ENCODE results near the gene PTPRJ. TPM values are rescaled to one million over a fixed set of nuclear protein-coding genes. Genes with fewer than 3 reads are reported as not detected.
A peak's percentile ranks its signal among the peaks of the same experiment; 100 is the strongest.

Gene PTPRJ
- total RNA-seq, 1 donor from 2014 or later = 0.26 TPM

DNA sequence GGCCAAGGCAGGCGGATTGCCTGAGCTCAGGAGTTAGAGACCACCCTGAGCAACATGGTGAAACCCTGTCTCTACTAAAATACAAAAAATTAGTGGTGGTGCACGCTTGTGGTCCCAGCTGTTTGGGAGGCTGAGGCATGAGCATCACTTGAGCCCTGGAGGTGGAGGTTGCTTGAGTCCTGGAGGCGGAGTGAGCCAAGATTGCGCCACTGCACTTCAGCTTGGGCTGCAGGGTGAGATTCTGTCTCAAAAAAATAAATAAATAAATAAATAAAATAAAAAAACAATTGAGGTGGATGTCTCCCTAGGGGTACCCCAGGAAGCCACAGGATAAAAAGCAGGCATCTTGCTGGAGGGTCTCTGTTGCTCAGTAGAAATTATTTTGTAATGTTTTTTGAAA, 14.1 kb downstream of the PTPRJ start:
- no peak for DNase-seq (ENCODE audit: low read depth in 2 of 2)

DNA sequence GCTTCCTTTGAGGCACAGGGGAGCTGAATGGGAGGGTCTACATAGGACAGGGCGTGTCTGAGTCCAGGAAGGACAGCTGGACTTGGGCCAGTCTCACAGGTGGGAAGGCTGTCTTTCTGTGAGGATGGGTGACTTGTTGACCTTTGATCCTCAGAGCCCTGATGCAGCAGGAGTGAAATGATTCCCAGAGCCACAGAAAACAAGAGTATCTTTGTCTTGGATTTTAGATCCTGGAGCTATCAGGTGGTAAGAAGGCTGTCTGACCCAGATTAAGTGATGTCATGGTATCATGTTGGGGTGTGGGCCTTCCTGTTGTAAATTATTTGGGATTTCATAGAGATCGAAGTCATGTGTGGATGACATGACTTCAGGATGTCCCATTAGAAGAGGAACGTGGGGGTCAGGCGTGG, 15.0 kb downstream of the PTPRJ start:
- DNase-seq (ENCODE audit: low read depth in 2 of 2) = no peak

DNA sequence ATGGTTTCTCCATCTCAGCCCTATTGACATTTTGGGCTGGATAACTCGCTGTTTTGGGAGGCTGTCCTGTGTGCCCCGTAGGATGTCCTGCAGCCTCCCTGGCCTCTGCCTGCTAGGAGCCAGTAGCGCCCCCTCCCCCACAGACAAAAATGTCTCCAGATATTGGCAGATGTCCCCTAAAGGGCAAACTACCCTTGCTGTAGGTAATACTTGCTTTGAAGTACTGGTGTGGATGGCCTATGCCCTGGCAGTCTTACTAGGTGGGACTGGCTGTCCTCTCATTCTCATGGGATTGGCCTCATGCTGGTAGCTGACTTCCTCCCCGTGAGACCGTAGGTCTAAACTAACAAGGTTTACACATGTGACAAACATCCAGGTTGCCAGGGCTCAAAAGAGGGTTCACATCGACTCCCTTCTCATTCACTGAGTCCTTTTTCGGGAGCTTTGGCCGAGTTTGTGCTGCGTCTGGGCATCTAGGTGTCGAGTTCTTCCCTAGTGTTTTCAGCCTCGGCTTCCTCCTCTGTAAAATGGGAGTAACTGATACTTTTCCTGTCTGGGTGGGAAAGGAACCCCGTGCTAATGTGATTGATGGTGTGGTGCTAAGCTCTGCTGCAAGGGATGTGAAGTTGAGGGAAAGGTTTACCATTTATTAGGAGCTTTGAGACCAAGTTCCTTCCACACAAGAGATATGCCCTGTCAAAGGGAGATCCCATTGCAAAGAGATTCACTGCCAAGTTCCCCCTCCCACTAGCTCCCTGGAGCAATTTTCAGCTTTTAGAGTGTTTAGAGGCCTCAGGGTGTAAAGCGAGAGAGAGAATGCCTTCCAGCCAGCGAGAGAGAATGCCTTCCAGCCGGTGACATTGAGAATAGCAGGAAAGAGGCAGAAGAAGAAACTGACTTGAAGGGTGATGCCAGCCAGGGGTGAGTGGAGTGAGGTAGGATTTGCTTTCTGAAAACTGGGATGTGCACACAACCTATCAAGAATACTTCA, 17.0 kb downstream of the PTPRJ start:
- DNase-seq (ENCODE audit: low read depth in 2 of 2) = no peak

DNA sequence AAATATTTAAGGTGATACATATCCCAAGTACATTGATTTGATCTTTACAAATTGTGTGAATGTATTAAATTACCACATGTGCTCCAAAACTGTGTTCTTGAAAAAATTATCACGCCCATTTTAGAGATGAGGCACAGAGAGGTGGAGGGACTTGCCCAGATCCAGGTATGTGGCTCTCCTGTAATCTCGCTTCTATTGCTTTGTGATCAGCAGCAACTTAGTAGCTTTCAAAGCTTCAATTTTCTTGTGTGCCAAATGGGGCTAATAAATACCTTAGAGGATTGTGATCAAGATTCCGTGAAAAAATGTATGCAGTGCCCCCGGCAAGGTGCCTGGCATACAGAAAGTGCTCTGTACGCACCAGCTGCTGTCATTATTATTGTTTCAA, 18.0 kb downstream of the PTPRJ start:
- DNase-seq (ENCODE audit: low read depth in 2 of 2) = no peak

DNA sequence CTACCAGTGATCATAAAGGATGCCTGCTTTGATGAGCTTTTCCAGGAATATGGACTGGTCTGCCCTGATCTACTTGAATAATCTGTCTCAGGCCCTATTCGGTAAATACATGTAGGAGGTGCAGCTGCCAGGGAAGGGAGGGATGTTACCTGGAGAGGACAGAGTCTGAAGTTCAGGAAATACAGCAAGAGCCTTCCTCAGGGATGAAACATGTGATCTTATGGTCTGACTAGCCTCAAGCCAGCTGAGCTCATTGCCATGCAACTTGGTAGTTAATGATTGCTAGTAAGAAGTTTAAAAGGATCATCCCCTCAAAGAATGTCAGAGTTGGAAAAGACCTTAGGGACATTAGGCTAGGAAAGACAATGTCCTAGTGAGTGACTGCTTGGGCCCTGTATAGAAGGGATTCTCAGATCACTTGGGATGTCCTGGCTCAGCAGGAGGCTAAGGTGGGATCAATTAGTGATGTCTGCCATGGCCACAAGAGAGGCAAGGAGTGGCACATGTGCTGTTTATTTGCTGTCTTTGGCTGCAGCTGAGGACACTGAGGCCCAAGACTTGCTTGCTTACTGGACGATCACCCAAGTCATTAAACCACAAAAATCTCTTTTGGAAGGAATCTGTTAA, 18.5 kb downstream of the PTPRJ start:
- no peak for DNase-seq (ENCODE audit: low read depth in 2 of 2)

DNA sequence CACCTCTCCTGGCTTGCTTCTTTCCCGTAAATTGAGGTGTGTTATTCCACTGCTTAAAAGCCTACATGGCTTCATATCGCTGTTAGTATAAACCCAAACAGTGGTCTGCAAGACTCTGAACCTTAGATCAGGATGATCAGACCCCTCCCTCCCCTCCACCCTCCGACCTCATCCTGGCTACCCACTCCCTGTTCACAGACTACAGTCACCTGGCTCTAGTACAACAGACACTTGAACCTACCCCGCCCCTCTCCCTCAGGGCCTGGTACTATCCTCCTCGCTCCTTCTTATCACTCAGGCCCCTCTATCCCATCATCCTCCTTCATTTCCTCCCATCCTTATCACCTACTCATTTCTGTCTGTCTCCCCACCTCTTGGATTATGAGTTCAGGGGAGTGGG, 20.1 kb downstream of the PTPRJ start:
- DNase-seq (ENCODE audit: low read depth in 2 of 2) = no peak

DNA sequence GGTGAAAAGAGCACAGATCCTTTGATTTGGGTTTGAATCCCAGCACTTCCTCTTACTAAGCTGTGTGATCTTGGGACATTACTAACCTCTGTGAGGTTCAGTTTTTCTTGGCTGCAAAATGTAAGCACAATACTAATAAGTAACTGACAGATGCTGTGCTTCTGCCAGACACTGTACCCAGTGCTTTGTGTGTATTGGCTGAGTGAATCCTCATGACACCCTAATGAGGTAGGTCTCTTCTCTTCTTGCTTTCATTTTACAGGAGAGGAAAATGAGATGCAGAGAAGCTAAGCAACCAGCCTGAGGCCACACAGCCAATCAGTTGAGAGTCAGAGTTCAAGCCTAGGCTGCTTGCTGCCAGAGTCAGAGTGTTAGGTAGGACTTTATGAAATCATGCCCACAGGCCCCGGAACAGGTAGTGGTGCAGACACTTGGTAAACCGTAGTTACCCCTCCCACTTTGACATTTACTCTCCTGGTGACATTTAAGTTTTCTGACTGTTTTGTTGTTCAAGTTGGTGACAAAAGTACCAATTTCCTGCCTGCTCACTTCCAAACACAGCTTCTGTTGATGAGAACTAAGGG, 21.2 kb downstream of the PTPRJ start:
- peak in 1 of 2 donors; percentile 45 for DNase-seq (ENCODE audit: low read depth in 2 of 2)

DNA sequence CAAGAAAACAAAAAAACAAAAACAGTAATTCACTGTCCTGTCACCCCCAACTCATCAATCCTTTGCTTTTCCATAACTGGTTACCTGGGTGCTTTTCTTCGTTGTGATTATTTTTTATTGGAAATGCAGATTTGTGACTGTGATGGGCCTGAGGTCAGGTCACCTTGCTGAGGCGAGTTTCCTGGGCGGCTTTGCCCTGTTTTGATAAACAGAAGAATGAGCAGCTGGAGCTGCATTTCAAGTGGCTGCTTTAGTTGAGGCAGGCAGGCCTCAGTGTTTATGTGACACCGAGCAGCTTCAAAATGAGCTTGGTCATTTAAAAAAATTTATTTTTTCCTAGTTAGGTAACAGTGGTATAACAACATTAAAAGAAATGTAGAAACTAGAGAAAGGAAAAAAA, 22.2 kb downstream of the PTPRJ start:
- DNase-seq (ENCODE audit: low read depth in 2 of 2) = no peak

DNA sequence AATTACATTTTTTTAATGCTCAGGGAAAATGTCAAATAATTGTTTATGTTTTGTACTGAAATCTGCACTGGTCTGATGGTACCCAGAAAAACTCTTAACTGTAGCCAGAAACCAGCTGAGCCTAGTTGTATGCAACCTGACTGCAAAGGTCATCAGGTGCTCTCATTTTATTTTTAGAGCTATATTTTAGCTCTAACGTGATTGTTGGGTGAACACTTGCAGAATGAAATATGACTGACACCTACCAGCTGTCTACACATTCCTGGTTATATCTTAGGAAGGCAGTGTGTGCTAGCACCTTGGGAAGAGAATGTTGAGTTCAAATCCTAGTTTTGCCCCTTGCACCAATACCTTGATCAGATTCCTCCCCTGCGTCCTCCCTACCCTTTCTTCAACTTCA, 23.6 kb downstream of the PTPRJ start:
- DNase-seq (ENCODE audit: low read depth in 2 of 2) = no peak

DNA sequence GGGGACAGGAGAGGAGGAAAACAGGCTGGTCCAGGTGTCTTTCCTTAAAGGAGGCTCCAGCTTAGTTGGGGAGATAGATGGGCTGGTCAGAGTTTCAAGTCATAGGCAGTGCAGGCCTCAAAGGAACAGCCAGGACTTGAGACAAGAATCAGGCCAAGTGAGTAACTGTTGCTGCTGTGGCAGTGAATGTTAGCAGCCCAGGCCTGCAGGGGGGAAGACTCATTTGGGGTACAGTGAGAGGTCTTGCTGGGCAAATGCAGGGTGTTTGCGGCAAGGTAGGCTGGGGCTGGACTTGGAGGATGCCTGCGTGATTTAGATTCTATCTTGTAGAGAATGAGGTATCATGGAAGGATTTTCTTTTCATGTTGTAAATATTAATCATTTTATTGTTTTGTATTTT, 24.1 kb downstream of the PTPRJ start:
- DNase-seq (ENCODE audit: low read depth in 2 of 2) = no peak

DNA sequence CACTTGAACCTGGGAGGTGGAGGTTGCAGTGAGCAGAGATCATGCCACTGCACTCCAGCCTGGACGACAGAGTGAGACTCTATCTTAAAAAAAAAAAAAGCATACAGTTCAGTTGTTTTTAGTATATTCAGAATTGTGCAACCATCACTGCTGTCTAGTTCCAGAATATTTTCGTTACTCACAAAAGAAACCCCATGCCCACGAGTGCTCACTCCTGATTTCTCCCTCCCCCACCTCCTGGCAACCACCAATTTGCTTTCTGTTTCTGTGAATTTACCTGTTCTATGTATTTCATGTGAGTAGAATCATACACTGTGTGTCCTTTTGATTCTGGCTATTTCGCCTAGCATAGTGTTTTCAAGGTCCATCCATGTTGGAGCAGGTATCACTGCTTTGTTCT, 24.8 kb downstream of the PTPRJ start:
- DNase-seq (ENCODE audit: low read depth in 2 of 2) = no peak

DNA sequence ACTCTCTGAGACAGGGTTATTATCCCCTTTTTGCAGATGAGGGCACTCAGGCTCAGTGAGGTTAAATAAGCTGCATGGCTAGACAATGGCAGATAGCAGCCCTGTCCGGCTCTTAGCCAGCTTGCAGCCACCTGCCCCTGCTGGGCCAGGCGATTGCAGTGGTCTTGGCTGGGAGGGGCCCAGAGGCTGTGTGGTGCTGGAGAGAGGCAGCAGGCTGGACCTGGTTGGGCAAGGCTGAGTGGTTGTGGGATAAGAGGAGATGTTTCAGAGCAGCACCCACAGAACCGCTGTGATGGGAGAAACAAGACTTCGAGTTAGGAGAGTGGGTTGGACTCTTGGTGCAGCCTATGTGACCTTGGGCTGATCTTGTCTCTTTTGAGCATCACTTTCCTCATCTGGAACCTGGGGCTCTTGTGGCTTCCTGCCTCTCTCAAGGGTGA, 25.5 kb downstream of the PTPRJ start:
- DNase-seq (ENCODE audit: low read depth in 2 of 2) = no peak

DNA sequence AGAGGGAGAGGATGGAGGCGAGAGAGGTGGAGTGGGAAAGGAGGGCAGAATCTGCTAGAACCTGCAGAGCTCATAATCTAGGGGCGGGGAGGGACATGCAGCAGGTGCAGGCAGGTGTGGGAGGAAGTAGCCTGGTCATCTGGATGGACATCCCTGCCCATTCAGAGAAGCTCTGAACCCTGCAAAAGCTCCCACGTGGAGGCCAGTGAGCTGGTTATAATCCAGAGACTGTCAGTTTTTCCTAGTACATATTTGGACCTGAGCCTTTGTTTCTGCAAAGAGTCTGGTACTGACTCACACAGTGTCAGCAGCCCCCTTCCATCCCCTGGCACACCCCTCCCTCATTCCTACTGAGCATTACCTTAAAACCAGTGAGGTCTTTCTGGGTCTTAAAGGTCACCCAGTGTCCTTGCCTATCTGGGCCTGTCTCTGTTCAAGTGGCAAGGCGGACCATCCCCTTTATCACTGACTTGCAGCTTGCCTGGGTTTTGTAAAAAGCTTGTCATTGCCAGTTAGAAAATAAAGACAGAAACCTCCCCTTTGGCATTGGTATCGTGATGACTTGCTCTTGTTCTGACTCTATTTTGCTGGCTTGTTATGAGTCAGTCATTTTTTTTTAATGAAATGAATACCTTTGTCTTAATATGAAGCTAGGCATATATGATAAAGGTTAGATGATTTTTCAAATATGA, 26.1 kb downstream of the PTPRJ start:
- DNase-seq (ENCODE audit: low read depth in 2 of 2) = no peak

DNA sequence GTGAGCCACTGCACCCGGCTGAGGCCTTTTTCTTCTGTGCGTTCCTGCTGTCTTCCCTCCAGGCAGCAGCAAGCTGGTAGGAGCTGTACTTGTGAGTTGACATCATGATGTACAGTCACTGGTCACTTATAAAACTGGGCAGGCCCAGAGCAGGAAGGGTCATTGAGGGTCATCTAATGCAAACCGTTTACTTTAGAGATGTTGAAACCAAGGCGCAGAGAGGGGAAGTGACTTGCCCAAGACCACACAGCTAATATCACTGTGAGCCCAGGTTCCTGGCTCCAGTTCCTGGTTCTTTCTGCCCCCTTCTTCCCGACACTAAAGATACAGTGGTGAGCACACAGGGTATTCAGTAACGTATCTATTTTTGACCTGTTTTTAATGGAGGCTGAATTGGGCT, 27.3 kb downstream of the PTPRJ start:
- DNase-seq (ENCODE audit: low read depth in 2 of 2) = no peak

DNA sequence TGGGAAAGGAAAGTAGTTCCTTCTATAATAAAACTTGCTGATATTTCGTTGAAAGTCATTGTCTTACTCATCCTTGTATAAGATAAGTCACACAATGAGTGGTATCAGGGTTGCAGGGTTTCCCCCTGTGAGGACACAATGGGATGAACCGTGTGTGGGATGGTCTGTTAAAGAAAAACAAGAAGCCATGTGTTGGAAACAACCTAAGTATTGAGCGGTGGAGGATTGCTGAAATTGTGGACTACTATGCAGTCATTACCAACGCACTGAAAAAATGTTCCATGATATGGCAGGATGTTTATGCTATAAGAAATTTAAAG, 28.6 kb downstream of the PTPRJ start:
- no peak for DNase-seq (ENCODE audit: low read depth in 2 of 2)

DNA sequence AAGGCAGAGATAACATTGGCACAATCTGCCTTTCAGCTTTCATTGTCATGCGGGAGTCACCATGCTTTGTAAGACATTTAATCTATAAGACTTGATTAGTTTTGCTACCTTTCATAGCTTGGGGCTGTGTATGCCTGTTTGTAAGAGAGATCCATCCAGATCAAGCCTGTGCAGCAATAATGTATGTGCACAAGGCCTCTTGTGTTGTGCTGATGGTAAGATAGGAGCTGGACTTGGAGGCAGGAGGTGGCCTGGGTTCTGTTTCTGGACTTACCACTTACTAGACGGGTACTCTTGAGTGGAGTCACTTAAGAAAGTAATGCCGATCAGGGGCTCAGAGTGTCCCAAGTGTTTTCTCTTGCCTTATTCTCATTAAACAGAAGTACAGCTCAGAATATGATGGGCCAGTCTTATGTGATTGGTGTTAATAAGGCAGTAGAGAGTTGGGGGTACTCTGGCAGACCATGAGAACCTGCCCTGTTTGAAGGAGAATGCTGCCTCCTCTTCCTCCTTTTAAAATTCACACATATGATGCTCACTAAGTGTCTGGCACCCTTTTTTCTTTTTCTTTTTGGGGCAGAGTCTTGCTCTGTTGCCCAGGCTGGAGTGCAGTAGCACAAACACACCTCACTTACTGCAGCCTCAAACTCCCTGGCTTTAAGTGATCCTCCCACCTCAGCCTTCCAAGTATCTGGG, 30.9 kb downstream of the PTPRJ start:
- DNase-seq (ENCODE audit: low read depth in 2 of 2) = no peak

DNA sequence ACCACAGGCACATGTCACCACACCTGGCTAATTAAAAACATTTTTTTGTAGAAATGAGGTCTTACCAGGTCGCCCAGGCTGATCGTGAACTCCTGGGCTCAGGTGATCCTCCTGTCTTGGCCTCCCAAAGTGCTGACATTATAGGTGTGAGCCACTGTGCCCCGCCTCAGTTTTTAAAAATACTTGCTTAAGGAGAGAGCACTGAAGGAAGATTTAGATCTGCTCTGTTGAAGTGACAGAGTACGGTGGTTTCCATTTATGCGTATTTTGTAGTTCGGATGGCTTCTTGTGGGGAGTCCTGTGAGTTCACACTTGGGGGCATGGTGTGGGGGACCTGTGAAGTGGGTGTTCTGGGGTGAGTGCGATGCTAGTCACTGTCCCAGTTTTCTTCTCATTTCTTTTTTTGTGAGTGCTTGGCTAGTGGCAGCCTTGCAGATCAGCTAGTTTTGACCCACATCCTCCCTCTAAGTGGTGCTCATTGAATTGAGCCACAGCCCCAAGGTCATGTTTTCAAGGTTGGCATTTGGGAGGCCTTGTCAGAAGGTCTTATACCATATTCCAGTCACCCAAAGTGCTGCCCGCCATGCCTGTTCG, 31.5 kb downstream of the PTPRJ start:
- DNase-seq (ENCODE audit: low read depth in 2 of 2) = no peak

DNA sequence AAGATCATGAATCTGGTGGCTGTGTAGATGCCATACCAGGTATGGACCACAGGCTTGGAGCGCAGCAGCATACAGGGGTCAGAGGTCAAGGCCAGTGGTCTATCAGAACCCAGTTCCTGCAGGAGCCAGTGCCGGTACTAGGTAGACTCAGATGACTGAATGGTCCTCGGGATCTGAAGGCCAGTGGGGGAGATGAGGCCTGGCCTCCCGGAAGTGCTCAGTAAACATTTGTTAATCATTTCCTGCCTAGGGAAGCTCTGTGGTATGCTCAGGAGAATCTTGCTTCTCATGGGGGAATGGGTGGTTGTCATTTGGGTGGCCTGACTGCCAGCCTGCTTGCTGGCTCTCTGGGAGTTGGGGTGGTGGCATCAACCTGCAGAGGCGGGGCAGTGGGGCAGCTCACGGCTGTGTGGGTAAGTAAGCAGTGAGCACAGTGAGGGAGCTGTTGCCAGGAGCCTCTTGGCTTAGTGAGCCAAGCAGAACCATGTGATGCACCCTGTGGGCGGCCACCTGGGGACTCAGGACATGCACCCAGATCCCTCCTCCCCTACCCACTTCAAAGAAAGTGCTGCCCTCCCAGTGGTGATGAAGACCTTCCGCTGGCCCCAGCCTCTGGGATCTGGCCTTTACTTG, 33.0 kb downstream of the PTPRJ start:
- peak in 1 of 2 donors; percentile 34 for DNase-seq (ENCODE audit: low read depth in 2 of 2)

DNA sequence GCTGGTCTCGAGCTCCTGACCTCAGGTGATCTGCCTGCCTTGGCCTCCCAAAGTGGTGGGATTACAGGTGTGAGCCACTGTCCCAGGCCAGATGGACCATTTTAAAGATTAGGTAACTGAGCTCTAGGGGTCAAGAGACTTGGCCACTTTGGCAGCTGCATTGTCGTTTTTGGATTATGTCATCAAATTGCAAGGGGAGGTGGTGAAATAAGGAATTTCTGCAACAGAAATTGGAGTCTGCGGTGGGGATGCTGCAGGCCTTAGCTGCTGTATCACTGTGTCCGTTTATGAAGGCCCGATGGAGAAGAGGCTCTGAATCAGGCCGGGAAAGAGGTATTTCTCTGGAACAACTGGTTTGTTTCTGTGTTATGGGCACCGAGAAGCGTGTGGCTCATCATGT, 34.6 kb downstream of the PTPRJ start:
- DNase-seq (ENCODE audit: low read depth in 2 of 2) = no peak

DNA sequence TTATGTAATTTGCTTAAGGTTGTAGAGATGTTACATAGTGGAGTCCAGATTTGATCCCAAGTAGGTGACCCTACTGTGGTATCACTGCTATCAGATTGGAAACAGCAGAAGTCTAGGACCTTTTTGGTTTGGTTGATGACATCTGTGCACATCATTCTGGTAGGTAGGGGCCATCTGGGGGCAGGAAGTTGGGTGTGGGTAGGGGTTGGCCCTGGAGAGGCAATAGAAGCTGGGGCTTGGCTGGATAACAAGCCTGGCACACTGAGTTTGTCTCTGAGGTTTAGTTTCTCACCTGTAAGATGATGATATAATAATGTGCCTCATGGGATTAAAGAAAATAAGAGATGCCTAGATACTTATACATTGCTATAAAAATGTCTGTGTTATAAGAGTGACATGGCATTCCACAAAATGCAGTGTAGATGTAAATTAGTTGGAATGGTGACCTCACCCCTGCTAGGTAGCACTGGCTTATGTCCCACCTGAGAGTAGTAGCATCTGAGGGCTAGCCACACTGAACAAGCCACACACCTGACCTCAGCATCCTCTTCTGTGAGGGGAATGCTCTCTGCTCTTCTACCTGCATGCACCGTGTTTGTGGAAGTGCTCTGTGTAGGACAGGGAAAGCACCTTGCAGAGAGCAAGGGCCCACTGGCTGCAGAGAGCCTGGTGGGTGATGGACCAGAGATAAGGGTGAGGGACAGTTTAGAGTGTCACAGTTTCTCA, 36.9 kb downstream of the PTPRJ start:
- DNase-seq (ENCODE audit: low read depth in 2 of 2) = no peak
